ENCODE measurements around the gene MRPS18C. TPM values are rescaled to one million over a fixed set of nuclear protein-coding genes. Genes with fewer than 3 reads are reported as not detected.

The MRPS18C gene
- total RNA-seq (ENCODE audit: low replicate concordance) = 14.5 and 37.3 TPM in 2 replicates

GRCh38 chr4:83455281-83456183 lies at the start of gene MRPS18C, which contains the start of gene HELQ:
MRPS18C (plus strand) TSS chr4:83456058; CDS start chr4:83456078, 20 bp downstream.
HELQ (minus strand) TSS chr4:83455823; CDS start chr4:83455693, 130 bp downstream.

GRCh38 chr4:83484500-83485461 lies 28.9 kb downstream of the MRPS18C start, which contains the start of gene ABRAXAS1:
ABRAXAS1 (minus strand) TSS chr4:83485100; CDS start chr4:83485072, 28 bp downstream.

Other genes starting within 250 kb of the MRPS18C start
- 5.0 and 7.2 TPM in 2 replicates for gene COQ2, start 171.3 kb upstream of the MRPS18C start, total RNA-seq (ENCODE audit: low replicate concordance)
- 0.23 and 0.59 TPM in 2 replicates for gene HPSE, start 121.2 kb upstream of the MRPS18C start, total RNA-seq (ENCODE audit: low replicate concordance)
- gene HELQ, start 235 bp upstream of the MRPS18C start, total RNA-seq (ENCODE audit: low replicate concordance) = 11.8 and 17.2 TPM in 2 replicates
- 10.9 and 15.0 TPM in 2 replicates for gene ABRAXAS1, start 29.0 kb downstream of the MRPS18C start, total RNA-seq (ENCODE audit: low replicate concordance)
- gene GPAT3, start 80.0 kb downstream of the MRPS18C start, total RNA-seq (ENCODE audit: low replicate concordance) = 1.1 and 4.3 TPM in 2 replicates

Measured in smooth muscle cell of the coronary artery (primary cell).